ENCODE measurements around the gene KLF18. TPM values are rescaled to one million over a fixed set of nuclear protein-coding genes. Genes with fewer than 3 reads are reported as not detected.

Gene KLF18
- total RNA-seq, 4 donors from 2014 or later = not detected

DNA sequence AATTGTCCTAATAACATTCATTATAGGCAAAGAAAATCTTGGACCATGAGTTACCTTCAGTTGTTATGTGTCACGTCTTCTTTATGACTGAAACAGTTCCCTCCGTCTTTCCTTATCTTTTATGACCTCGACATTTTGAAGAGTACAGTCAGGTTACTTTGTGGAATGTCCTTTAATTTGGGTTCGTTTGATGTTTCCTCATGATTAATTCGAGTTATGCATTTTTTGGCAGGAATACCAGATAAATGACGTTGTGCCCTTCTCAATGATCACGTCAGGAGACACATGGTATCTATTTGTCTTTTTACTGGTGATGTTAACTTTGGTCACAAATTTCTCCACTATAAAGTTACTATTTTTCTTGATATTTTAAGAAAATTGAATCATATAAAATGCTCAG is 40.1 kb downstream of the KLF18 start:
- DNase-seq (ENCODE audit: low spot score in 2 of 2) = no peak

DNA sequence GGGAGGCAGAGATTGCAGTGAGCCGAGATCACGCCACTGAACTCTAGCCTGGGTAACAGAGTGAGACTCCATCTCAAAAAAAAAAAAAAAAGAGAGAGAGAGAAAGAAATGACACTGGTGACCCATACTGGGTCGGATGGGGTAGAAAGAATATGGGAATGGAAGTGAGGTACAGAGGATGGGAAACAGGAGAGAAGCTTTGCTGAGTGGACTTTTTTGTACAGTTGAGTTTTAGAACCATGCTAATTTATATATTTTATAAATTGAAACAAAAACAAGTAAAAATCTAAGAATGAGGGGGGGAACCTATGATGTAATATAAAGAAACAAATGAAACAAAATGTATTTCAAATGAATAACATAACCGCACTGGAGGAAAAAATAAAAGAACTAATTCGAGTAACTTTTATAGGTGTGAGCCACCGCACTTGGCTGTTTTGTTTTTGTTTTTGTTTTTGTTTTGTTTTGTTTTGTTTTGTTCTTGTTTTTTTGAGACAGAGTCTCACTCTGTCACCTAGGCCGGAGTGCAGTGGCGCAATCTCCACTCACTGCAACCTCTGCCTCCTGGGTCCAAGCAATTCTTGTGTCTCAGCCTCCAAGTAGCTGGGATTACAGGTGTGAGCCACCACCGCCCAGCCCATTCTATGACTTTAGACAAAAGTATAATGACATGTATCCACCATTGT is 41.1 kb downstream of the KLF18 start:
- intact Hi-C loops (cut with DNase I; ENCODE audit: low total_unique reads) = no loop called here
- WGBS, 2 donors = 90 to 93% methylated on average over 9 of the region's 9 CpGs
- no peak for DNase-seq (ENCODE audit: low spot score in 2 of 2)
- no peak for TF ChIP-seq POLR2A (IDR thresholded peaks at IDR 0.05)
- TF ChIP-seq, protein P1, sequence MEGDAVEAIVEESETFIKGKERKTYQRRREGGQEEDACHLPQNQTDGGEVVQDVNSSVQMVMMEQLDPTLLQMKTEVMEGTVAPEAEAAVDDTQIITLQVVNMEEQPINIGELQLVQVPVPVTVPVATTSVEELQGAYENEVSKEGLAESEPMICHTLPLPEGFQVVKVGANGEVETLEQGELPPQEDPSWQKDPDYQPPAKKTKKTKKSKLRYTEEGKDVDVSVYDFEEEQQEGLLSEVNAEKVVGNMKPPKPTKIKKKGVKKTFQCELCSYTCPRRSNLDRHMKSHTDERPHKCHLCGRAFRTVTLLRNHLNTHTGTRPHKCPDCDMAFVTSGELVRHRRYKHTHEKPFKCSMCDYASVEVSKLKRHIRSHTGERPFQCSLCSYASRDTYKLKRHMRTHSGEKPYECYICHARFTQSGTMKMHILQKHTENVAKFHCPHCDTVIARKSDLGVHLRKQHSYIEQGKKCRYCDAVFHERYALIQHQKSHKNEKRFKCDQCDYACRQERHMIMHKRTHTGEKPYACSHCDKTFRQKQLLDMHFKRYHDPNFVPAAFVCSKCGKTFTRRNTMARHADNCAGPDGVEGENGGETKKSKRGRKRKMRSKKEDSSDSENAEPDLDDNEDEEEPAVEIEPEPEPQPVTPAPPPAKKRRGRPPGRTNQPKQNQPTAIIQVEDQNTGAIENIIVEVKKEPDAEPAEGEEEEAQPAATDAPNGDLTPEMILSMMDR (IDR thresholded peaks at IDR 0.05) = no peak
- no peak overlapping the region for H3K4me3 ChIP-seq (ENCODE audit: low read depth, poor library complexity, severe bottlenecking)

More for the DNA sequence above, 40.1 kb downstream of the KLF18 start:
- no peak overlapping the region for H3K4me3 ChIP-seq (ENCODE audit: low read depth, poor library complexity, severe bottlenecking)
- intact Hi-C loops (cut with DNase I; ENCODE audit: low total_unique reads) = no loop called here
- TF ChIP-seq POLR2A (IDR thresholded peaks at IDR 0.05) = no peak
- 59 to 62% methylated on average over 7 of the region's 7 CpGs for WGBS, 2 donors

DNA sequence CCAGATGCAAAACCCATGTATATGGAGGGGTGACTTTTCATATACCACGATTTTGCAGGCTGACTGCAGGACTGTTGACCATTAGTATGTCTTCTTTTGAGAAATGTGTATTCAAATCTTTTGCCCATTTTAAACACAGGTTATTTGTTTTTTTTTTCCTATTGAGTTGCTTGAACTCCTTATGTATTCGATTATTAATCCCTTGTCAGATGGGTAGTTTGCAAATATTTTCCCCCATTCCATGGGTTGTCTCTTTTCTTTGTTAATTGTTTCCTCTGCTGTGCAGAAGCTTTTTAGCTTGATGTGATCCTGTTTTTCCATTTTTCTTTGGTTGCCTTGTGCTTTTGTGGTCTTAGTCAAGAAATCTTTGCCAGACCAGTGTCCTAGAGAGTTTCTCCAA is 47.4 kb downstream of the KLF18 start:
- WGBS, 2 donors = 83 to 87% methylated on average over 2 of the region's 2 CpGs
- TF ChIP-seq, protein P1 (IDR thresholded peaks at IDR 0.05) = no peak
- no peak for TF ChIP-seq POLR2A (IDR thresholded peaks at IDR 0.05)
- DNase-seq (ENCODE audit: low spot score in 2 of 2) = no peak
- intact Hi-C loops (cut with DNase I; ENCODE audit: low total_unique reads) = no loop called here
- H3K4me3 ChIP-seq (ENCODE audit: low read depth, poor library complexity, severe bottlenecking) = no peak overlapping the region

DNA sequence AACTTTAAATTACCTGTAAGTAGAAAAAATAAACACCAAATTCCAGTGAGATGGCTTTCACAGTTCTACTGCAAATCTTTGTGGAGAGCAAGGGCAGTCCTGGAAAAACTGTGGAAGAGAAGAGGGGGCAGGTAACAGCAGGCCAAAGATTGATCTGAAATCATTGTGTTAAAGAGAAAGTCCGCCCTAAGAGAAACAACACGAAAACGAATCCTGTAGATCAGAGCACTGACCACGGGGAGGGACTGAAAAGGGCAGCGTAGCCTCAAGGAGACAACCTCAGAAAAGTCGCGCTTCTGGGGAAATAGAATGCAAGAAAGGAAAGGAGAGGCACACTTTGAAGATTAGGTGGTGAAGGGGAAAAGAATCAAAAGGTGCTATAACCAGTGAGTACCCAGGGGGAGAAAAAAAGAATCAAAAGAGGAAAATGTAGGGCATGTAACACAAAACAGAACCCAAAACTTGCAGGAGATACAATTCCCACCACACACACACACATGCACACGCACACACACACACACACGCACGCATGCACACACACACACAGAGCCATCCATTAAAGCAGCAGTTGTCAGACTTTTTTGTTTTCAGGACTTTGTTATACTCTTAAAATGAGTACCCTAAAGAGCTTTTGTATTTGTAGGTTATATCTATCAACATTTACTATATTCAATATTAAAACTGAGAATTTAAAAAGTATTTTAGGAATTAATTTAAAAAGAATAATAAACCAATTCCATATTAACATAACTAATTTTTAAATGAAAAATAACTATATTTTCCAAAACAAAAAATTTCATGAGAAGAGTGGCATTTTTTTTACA is 50.8 kb downstream of the KLF18 start:
- DNase-seq (ENCODE audit: low spot score in 2 of 2) = no peak
- TF ChIP-seq, protein P1 (IDR thresholded peaks at IDR 0.05) = no peak
- TF ChIP-seq POLR2A (IDR thresholded peaks at IDR 0.05) = no peak
- WGBS, 2 donors = 65 to 66% methylated on average over 10 of the region's 10 CpGs
- no peak overlapping the region for H3K4me3 ChIP-seq (ENCODE audit: low read depth, poor library complexity, severe bottlenecking)
- intact Hi-C loops (cut with DNase I; ENCODE audit: low total_unique reads) = no loop called here

DNA sequence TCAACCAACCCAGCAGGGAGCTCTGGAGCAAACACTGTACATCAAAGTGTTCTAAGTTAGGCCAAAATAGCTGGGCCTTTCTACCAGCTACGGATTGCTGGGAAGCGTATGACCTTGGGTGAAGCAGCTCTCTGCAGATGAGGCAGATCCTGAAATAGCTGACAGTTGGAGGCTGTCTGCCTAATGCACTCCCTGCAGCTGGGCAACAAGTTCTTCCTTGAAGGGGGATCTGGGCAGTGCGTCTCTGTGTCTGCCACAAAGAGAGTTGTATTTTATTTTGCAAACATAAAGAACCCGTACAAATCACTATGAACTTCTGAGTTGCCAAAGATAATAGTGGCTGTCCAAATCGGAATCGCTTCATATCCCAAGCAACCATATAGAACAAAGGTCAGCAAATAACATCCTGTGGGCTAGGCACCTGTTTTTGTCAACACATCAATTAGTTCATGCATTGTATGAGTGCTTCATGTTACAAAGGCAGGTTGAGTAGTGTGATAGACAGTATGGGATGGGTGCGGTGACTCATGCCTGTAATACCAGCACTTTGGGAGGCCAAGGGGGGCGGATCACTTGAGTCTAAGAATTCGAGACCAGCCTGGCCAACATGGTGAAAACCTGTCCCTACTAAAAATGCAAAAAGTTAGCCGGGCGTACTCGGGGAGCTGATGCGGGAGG is 51.9 kb downstream of the KLF18 start:
- WGBS, 2 donors = 74 to 84% methylated on average over 13 of the region's 13 CpGs
- intact Hi-C loops (cut with DNase I; ENCODE audit: low total_unique reads) = no loop called here
- no peak for TF ChIP-seq POLR2A (IDR thresholded peaks at IDR 0.05)
- TF ChIP-seq, protein P1 (IDR thresholded peaks at IDR 0.05) = no peak
- H3K4me3 ChIP-seq (ENCODE audit: low read depth, poor library complexity, severe bottlenecking) = no peak overlapping the region
- DNase-seq (ENCODE audit: low spot score in 2 of 2) = no peak

Other genes starting within 250 kb of the KLF18 start
- 1 to 10 TPM in 1 of 4 donors, under 1 TPM in 3; 0.63 to 3.6 (median 0.84) TPM for gene ARTN, start 207.8 kb downstream of the KLF18 start, total RNA-seq
- gene IPO13, start 194.7 kb downstream of the KLF18 start, total RNA-seq = 10 to 100 TPM; 14.6 to 24.1 (median 18.2) TPM
- gene DPH2, start 171.6 kb downstream of the KLF18 start, total RNA-seq = 10 to 100 TPM; 12.8 to 26.6 (median 17.7) TPM
- gene ATP6V0B, start 166.7 kb downstream of the KLF18 start, total RNA-seq = 100 to 1,000 TPM; 135 to 180 (median 169) TPM
- gene B4GALT2, start 162.4 kb downstream of the KLF18 start, total RNA-seq = 10 to 100 TPM; 21.6 to 50.5 (median 30.3) TPM
- 1 to 10 TPM; 1.6 to 6.1 (median 2.7) TPM for gene CCDC24, start 150.0 kb downstream of the KLF18 start, total RNA-seq
- 10 to 100 TPM; 55.8 to 85.7 (median 62.0) TPM for gene SLC6A9, start 110.2 kb downstream of the KLF18 start, total RNA-seq
- gene KLF17, start 22.8 kb downstream of the KLF18 start, total RNA-seq = not detected
- 10 to 100 TPM; 37.1 to 46.9 (median 39.8) TPM for gene DMAP1, start 71.8 kb upstream of the KLF18 start, total RNA-seq
- gene ERI3, start 213.6 kb upstream of the KLF18 start, total RNA-seq = 10 to 100 TPM; 28.3 to 43.3 (median 40.4) TPM